ENCODE data around the gene YAE1.

Gene YAE1

GRCh38 chr7:39607865-39608264, 41.7 kb downstream of the YAE1 start:
- no peak for DNase-seq (ENCODE audit: low spot score)

- DNase-seq (ENCODE audit: low spot score): no peak
These were observed 42.1 kb downstream of the YAE1 start for GRCh38 chr7:39608278-39608677.

- peak; percentile 90 for DNase-seq (ENCODE audit: low spot score)
These were observed 43.1 kb downstream of the YAE1 start for GRCh38 chr7:39609113-39609934.

GRCh38 chr7:39609935-39610263, 43.7 kb downstream of the YAE1 start:
- DNase-seq (ENCODE audit: low spot score): no peak

- peak; percentile 83 for DNase-seq (ENCODE audit: low spot score)
These were observed 47.4 kb downstream of the YAE1 start for GRCh38 chr7:39613577-39613976.

GRCh38 chr7:39614299-39614698, 48.1 kb downstream of the YAE1 start:
- no peak for DNase-seq (ENCODE audit: low spot score)

- no peak for DNase-seq (ENCODE audit: low spot score)
These were observed 49.3 kb downstream of the YAE1 start for GRCh38 chr7:39615350-39615975.

GRCh38 chr7:39616138-39616537, 49.9 kb downstream of the YAE1 start:
- no peak for DNase-seq (ENCODE audit: low spot score)

GRCh38 chr7:39617005-39617404, 50.8 kb downstream of the YAE1 start:
- no peak for DNase-seq (ENCODE audit: low spot score)

GRCh38 chr7:39618868-39619267, 52.7 kb downstream of the YAE1 start:
- no peak for DNase-seq (ENCODE audit: low spot score)

GRCh38 chr7:39620486-39620885, 54.3 kb downstream of the YAE1 start:
- DNase-seq (ENCODE audit: low spot score): no peak

GRCh38 chr7:39621261-39621660, 55.1 kb downstream of the YAE1 start:
- DNase-seq (ENCODE audit: low spot score): no peak

- no peak for DNase-seq (ENCODE audit: low spot score)
These were observed 55.7 kb downstream of the YAE1 start for GRCh38 chr7:39621784-39622411.
